Parathyroid adenoma (tissue), 2 donors: ENCODE results near the gene SPON1.

ENCODE experiments used
- H2AFZ ChIP-seq: fragments of 300-600 bp; sonication (generic); one replicate; pipeline ENCODE4 v1.7.0; 2017; ENCODE audit warnings: antibody characterized with exemption, mild to moderate bottlenecking
- H3K27ac ChIP-seq: fragments of 300-600 bp; sonication (generic); one replicate; pipeline ENCODE4 v1.7.0; 2017
- H3K27me3 ChIP-seq: fragments of 300-600 bp; sonication (generic); one replicate; pipeline ENCODE4 v1.7.0; 2017; ENCODE audit warnings: low read length; ENCODE audit not compliant: control insufficient read depth, insufficient read depth
- H3K36me3 ChIP-seq: fragments of 300-600 bp; sonication (generic); one replicate; pipeline ENCODE4 v1.7.0; 2017; ENCODE audit warnings: low read length; ENCODE audit not compliant: control insufficient read depth, insufficient read depth
- H3K4me1 ChIP-seq: fragments of 300-600 bp; sonication (generic); one replicate; pipeline ENCODE4 v1.7.0; 2017; ENCODE audit warnings: control low read depth
- H3K4me2 ChIP-seq: fragments of 300-600 bp; sonication (generic); one replicate; pipeline ENCODE4 v1.7.0; 2017; ENCODE audit warnings: low read length
- H3K4me3 ChIP-seq: fragments of 300-600 bp; sonication (generic); one replicate; pipeline ENCODE4 v1.7.0; 2017; ENCODE audit warnings: low read depth, low read length
- H3K79me2 ChIP-seq: fragments of 300-600 bp; sonication (generic); one replicate; pipeline ENCODE4 v1.7.0; 2017; ENCODE audit warnings: control low read depth
- H3K9ac ChIP-seq: fragments of 300-600 bp; sonication (generic); one replicate; pipeline ENCODE4 v1.7.0; 2017; ENCODE audit warnings: mild to moderate bottlenecking
- H3K9me3 ChIP-seq: fragments of 300-600 bp; sonication (generic); one replicate; pipeline ENCODE4 v1.7.0; 2017; ENCODE audit warnings: low read length; ENCODE audit not compliant: control insufficient read depth
- TF ChIP-seq, protein P1 (sequence below): fragments of 300-600 bp; sonication (generic); IDR thresholded peaks from one replicate; pipeline ENCODE4 v1.7.0; 2017; ENCODE audit warnings: antibody characterized with exemption, mild to moderate bottlenecking
- donor health status: primary hyperparathyroidism.

Gene SPON1

DNA sequence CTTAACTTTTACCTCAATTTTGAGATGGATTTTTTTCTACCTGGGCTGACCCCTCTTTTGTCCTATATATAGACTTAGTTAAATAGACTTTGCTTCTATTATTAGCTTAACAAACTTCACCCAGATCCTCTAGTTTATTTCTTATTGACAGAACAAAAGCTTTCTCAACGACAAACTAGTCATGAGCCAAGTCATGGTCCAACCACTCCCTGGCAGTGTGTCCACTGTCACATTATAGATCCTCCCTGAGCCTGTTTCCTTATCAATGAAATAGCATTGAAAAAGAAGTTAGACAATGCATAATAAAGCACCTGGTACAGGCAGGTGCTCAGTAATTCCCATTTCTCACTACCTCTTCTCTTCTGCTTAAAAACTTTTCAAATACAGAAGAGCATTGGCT, 155.1 kb downstream of the SPON1 start:
- H3K27me3 ChIP-seq = no peaks in the 10 kb centered on the region
- H2AFZ ChIP-seq = no peak overlapping the region
- TF ChIP-seq, protein P1, sequence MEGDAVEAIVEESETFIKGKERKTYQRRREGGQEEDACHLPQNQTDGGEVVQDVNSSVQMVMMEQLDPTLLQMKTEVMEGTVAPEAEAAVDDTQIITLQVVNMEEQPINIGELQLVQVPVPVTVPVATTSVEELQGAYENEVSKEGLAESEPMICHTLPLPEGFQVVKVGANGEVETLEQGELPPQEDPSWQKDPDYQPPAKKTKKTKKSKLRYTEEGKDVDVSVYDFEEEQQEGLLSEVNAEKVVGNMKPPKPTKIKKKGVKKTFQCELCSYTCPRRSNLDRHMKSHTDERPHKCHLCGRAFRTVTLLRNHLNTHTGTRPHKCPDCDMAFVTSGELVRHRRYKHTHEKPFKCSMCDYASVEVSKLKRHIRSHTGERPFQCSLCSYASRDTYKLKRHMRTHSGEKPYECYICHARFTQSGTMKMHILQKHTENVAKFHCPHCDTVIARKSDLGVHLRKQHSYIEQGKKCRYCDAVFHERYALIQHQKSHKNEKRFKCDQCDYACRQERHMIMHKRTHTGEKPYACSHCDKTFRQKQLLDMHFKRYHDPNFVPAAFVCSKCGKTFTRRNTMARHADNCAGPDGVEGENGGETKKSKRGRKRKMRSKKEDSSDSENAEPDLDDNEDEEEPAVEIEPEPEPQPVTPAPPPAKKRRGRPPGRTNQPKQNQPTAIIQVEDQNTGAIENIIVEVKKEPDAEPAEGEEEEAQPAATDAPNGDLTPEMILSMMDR = no peak
- H3K79me2 ChIP-seq = no peaks in the 10 kb centered on the region
- no peak overlapping the region for H3K4me3 ChIP-seq
- H3K9me3 ChIP-seq = no peaks in the 10 kb centered on the region
- no peak overlapping the region for H3K27ac ChIP-seq
- no peaks in the 10 kb centered on the region for H3K4me1 ChIP-seq
- no peak overlapping the region for H3K4me2 ChIP-seq
- no peaks in the 10 kb centered on the region for H3K36me3 ChIP-seq
- no peak overlapping the region for H3K9ac ChIP-seq

DNA sequence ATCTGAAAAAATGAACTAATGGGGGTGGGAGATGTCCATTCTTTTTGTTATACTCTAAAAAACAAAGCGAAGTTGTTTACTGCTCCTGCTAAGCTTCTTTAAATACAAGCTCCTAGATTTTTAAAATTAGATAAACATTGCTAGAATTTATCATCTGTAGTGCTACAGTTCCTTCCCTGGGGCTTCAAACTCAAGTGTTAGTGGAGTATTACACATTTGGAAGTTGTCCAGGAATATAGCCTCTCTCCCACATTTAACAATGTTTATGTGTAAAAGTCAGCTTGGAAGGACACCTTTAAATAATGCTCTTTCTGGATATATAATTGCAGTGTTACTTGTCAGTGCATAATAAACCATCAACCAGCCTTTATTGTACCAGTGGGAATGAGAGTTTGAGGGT, 155.5 kb downstream of the SPON1 start:
- H3K79me2 ChIP-seq = no peaks in the 10 kb centered on the region
- H3K27me3 ChIP-seq = no peaks in the 10 kb centered on the region
- no peaks in the 10 kb centered on the region for H3K4me1 ChIP-seq
- H3K4me2 ChIP-seq = no peak overlapping the region
- no peaks in the 10 kb centered on the region for H3K9me3 ChIP-seq
- no peak overlapping the region for H2AFZ ChIP-seq
- no peak overlapping the region for H3K27ac ChIP-seq
- H3K4me3 ChIP-seq = no peak overlapping the region
- H3K36me3 ChIP-seq = no peaks in the 10 kb centered on the region
- H3K9ac ChIP-seq = no peak overlapping the region
- TF ChIP-seq, protein P1 = no peak

DNA sequence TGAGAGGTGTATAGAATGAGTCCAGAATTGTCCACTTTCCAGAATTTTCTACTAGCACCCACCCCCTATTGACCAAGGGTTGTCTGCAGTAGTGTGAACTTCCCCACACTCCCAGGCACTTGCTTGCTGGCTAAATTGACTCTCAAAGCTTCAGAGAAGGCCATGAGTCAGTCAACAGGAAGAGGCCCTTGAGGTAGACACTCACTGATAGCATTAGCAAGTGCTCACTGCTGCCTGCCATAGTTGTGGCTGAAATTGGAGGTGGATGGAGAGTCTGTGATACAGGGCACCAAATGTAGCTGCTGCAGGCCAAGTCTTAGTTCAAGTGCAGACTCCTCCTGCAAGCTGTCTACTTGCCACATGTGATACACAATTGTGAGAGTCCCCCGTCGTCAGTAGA, 156.8 kb downstream of the SPON1 start:
- no peak overlapping the region for H3K4me2 ChIP-seq

DNA sequence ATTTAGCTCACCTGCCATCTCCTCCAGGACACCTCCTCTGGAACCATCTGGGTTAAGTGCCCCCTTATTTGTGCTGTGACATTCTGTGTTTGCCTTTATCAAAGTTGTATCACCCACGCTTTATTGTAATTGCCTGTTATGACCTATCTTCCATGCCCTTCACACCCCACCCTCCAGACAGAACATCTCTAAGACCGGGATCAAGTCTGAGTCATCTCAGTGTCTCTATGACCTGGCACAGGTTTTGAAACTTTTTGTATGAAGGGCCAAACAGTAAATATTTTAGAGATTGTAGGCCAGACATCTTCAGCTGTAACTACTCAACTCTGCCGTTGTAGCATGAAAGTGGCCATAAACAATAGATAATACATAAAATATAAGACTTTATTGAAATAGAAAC, 161.8 kb downstream of the SPON1 start:
- Histone ChIP-seq H3K4me1 (no peaks in the 10 kb centered on the region), H3K4me3 (no peak overlapping the region), H2AFZ (no peak overlapping the region), H3K79me2 (no peaks in the 10 kb centered on the region), H3K36me3 (no peaks in the 10 kb centered on the region), H3K27me3 (no peaks in the 10 kb centered on the region), H3K27ac (no peak overlapping the region), H3K4me2 (no peak overlapping the region), H3K9me3 (no peaks in the 10 kb centered on the region), H3K9ac (no peak overlapping the region)
- TF ChIP-seq, protein P1 = no peak

More for the DNA sequence above, 156.8 kb downstream of the SPON1 start:
- H3K9ac ChIP-seq = no peak overlapping the region
- H3K36me3 ChIP-seq = no peaks in the 10 kb centered on the region
- H3K27ac ChIP-seq = no peak overlapping the region
- no peak overlapping the region for H2AFZ ChIP-seq
- H3K4me1 ChIP-seq = no peaks in the 10 kb centered on the region
- H3K79me2 ChIP-seq = no peaks in the 10 kb centered on the region
- H3K27me3 ChIP-seq = no peaks in the 10 kb centered on the region
- TF ChIP-seq, protein P1 = no peak
- no peaks in the 10 kb centered on the region for H3K9me3 ChIP-seq
- no peak overlapping the region for H3K4me3 ChIP-seq

DNA sequence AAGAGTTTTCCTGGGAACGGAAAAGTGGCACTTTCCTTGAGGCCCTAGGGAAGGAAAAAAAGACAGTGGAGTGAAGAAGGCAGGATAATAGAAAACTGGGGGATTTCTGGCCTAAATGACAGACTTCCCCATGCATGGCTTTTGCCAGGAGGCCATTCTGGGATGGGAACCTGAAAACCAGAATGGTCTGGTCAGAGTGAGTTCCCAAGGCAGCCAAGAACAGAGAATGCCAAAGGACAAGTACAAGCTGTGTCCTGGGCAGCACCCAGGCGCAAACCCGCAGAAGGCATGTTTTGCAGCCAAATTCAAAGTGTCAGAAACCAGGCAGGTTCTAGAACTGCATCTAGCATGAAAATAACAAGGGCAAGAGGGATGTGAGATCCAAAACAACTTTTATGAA, 162.4 kb downstream of the SPON1 start:
- Histone ChIP-seq H3K9ac (no peak overlapping the region), H3K27ac (no peak overlapping the region), H3K4me1 (no peaks in the 10 kb centered on the region), H2AFZ (no peak overlapping the region), H3K36me3 (no peaks in the 10 kb centered on the region), H3K4me3 (no peak overlapping the region), H3K9me3 (no peaks in the 10 kb centered on the region), H3K27me3 (no peaks in the 10 kb centered on the region), H3K4me2 (no peak overlapping the region), H3K79me2 (no peaks in the 10 kb centered on the region)
- TF ChIP-seq, protein P1 = no peak
